ENCODE measurements around the gene FOXD4L6.
"Not testable (repeated sequence)": the region's sequence is repeated elsewhere in the genome, so short reads cannot be mapped to it uniquely, and the experiment has no call there.

FOXD4L6 gene

GRCh38 chr9:41100508-41100907, 28.0 kb downstream of the FOXD4L6 start:
- DNase-seq (ENCODE audit: low spot score), result not testable (repeated sequence)

- not testable (repeated sequence) for DNase-seq (ENCODE audit: low spot score)
Measured at GRCh38 chr9:41098759-41099158, 29.7 kb downstream of the FOXD4L6 start.

GRCh38 chr9:41095060-41095459, 33.4 kb downstream of the FOXD4L6 start:
- DNase-seq (ENCODE audit: low spot score), result not testable (repeated sequence)

- DNase-seq (ENCODE audit: low spot score), result not testable (repeated sequence)
Measured at GRCh38 chr9:41094010-41094773, 34.3 kb downstream of the FOXD4L6 start.

GRCh38 chr9:41090922-41091321, 37.6 kb downstream of the FOXD4L6 start:
- DNase-seq (ENCODE audit: low spot score), result not testable (repeated sequence)

GRCh38 chr9:41090386-41090785, 38.1 kb downstream of the FOXD4L6 start:
- not testable (repeated sequence) for DNase-seq (ENCODE audit: low spot score)

GRCh38 chr9:41088450-41089059, 39.9 kb downstream of the FOXD4L6 start:
- DNase-seq (ENCODE audit: low spot score), result not testable (repeated sequence)

- not testable (repeated sequence) for DNase-seq (ENCODE audit: low spot score)
Measured at GRCh38 chr9:41087929-41088328, 40.6 kb downstream of the FOXD4L6 start.

- not testable (repeated sequence) for DNase-seq (ENCODE audit: low spot score)
Measured at GRCh38 chr9:41087157-41087780, 41.2 kb downstream of the FOXD4L6 start.

- not testable (repeated sequence) for DNase-seq (ENCODE audit: low spot score)
Measured at GRCh38 chr9:41086685-41087084, 41.8 kb downstream of the FOXD4L6 start.

- not testable (repeated sequence) for DNase-seq (ENCODE audit: low spot score)
Measured at GRCh38 chr9:41086215-41086614, 42.3 kb downstream of the FOXD4L6 start.

- DNase-seq (ENCODE audit: low spot score), result not testable (repeated sequence)
Measured at GRCh38 chr9:41082358-41082757, 46.1 kb downstream of the FOXD4L6 start.

GRCh38 chr9:41079464-41079863, 49.0 kb downstream of the FOXD4L6 start:
- not testable (repeated sequence) for DNase-seq (ENCODE audit: low spot score)

GRCh38 chr9:41077586-41077985, 50.9 kb downstream of the FOXD4L6 start:
- DNase-seq (ENCODE audit: low spot score), result not testable (repeated sequence)
